HG02840 (cell line): ENCODE data around the gene DNAJC11.
"Not testable (repeated sequence)": the region's sequence is repeated elsewhere in the genome, so short reads cannot be mapped to it uniquely, and the experiment has no call there.

ENCODE experiments used
- ATAC-seq: cut with Tn5 transposase; IDR thresholded peaks from one replicate; pipeline ENCODE4 v1.9.1; 2021; ENCODE audit warnings: mild to moderate bottlenecking, moderate library complexity, moderate number of reproducible peaks; ENCODE audit not compliant: unreplicated experiment, low FRiP score

DNAJC11 gene, protein sequence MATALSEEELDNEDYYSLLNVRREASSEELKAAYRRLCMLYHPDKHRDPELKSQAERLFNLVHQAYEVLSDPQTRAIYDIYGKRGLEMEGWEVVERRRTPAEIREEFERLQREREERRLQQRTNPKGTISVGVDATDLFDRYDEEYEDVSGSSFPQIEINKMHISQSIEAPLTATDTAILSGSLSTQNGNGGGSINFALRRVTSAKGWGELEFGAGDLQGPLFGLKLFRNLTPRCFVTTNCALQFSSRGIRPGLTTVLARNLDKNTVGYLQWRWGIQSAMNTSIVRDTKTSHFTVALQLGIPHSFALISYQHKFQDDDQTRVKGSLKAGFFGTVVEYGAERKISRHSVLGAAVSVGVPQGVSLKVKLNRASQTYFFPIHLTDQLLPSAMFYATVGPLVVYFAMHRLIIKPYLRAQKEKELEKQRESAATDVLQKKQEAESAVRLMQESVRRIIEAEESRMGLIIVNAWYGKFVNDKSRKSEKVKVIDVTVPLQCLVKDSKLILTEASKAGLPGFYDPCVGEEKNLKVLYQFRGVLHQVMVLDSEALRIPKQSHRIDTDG

DNA sequence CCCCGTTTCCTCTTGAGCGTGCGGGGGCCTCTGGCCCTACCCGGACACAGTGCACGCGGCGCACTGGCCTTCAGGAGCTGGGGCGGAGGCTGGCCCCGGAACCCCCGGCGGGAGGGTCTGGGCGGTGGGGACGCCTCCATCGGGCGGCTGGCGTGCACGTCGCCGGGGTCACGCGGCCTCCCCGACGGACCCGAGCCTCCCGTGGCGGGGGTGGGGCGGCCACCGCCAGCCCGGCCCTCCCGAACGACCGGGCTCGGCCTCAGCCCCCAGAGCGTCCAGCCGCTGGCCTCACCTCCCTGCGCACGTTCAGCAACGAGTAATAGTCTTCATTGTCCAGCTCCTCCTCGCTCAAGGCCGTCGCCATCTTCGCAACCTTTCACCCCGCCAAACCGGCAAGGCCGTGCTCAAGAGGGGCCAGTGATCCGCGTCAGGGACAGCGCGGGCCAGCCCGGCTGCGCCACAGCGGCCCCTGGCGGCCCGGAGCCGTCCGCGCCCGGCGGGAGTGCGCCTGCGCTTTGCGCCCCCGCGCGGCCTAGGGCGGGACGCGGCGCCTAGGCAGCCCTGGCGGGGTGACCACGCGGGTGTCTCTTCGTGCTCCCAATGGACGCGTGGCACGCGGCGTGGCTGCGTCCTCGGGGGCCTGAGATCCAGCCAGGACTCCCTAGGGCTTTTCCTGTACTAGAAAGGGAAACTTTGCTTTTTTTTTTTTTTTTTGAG is at the start of gene DNAJC11:
Gene DNAJC11, minus strand, starts transcription at position 380 of the 717 bp plus-strand sequence. Its CDS starts 16 bp downstream, at position 364.
- ATAC-seq: peak; percentile 82

DNA sequence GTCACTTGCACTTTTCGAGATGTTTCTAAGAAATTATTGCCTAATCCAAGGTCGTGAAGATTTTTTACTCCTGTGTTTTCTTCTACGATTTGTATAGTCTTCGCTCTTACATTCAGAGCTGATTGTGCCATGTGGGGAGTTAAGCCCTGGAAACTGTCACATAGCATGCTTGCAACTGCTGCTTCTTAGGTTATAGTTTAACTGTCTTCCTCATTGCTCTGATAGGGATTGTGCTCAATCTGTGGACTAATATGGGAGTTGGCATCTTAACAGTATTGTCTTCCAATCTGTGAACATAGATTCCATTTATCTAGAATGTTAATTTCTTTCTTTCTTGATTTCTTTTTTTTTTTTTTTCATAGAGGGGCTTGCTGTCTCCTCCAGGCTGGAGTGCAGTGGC is 48.9 kb upstream of the DNAJC11 start:
- no peak for ATAC-seq

DNA sequence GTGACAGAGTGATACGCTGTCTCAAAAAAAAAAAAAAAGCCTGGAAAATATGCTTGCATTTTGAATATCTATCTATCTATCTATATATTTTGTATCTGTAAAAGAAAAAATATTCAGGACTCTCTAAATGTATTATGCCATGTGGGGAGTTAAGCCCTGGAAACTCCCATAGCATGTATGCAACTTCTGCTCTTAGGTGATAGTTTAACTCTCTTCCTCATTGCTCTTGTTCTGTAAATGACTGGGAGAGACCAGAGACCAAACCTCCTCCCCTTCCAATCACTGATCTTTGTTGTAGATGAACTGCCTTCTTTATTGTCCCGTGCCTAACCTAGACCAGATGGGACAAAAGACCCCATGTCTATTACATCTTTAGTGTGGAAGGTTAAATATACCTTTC is 46.1 kb upstream of the DNAJC11 start:
- ATAC-seq: no peak

DNA sequence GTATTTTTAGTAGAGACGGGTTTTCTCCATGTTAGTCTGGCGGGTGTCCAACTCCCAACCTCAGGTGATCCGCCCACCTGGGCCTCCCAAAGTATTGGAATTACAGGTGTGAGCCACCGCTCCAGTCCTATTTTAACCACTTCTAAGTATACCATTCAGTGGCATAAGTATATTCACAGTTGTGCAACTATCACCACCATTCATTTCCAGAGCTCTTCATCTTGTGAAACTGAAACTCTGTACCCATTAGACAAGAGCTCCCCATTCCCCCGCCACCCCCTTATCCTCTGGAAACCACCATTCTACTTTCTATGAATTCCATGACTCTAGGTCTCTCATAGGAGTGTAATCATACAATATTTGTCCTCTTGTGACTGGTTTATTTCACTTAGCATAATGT is 43.5 kb upstream of the DNAJC11 start:
- ATAC-seq: no peak

DNA sequence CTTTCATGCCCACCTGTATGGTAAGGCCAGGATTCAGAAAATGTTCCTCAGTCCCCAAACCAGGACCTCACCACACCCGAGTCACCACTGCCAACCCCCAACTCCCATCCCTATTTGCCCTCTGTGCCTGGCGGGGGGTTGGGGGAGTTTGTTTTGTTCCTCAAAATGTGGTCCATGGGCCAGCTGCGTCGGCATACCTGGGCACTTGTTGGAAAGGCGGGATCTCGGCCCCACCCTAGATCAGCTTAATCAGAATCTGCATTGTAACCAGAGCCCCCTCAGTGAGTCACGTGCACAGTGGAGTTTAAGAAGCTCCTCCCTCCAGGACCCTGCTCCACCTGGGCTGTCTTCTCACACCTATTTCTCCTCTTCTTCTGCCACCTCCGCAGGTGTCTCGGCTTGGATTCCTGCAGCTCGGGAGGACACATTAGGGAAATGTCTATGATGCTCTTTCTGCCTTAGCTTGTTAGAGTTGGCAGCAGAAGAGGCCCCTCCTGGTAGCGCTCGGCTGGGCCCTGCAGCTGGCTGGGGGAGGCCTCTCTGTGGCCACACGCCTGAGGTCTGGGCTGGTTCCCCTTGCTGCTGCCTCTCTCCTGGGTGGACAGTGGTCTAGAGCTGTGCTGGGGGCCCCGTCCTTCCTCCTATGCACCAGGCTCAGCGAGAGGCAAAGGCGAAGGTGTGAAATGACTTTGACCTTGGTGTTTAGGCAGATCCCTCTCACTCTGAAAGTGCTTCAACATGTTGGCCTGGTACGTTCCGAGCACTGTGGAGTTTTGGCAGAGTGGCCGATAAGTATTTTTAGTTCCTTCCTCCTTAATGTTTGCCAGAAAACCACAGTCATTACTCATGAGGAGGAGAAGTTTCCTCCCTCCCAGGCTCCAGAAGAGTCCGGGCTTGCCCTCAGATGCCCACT is 41.8 kb upstream of the DNAJC11 start:
- ATAC-seq: no peak

DNA sequence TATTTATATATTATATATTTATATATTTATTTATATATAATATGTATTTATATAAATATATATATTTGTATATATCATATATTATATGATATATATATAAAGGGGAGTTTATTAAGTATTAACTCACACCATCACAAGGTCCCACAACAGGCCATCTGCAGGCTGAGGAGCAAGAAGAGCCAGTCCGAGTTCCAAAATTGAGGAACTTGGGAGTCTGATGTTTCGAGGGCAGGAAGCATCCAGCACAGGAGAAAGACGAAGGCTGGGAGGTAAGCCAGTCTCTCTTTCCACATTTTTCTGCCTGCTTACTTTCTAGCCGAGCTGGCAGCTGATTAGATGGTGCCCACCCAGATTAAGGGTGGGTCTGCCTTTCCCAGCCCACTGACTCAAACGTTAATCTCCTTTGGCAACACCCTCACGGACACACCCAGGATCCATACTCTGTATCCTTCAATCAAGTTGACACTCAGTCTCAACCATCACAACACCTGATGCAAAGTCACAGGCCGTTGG is 41.1 kb upstream of the DNAJC11 start:
- ATAC-seq: not testable (repeated sequence)

DNA sequence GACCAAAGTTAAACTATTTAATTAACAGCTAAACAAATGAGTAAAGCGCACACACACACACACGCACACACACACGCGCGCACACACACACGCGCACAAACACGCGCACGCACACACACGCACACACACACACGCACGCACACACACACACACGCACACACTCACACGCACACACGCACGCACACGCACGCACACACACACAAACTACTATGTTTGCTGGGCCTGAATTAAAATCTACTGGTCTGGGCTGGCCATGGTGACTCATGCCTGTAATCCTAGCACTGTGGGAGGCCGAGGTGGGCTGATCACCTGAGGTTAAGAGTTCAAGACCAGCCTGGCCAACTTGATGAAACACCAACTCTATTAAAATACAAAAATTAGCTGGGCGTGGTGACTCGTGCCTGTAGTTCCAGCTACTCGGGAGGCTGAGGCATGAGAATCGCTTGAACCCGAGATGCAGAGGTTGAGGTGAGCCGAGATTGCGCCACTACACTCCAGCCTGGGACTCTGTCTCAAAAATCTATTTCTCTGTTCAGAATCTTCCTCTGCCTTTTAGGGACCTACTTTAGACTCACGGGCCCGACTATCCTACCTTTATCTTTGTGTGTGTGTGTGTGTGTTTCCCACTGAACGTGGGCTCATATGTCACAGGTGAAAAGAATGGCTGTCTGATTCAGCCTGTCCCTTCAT is 37.5 kb upstream of the DNAJC11 start:
- ATAC-seq: no peak

DNA sequence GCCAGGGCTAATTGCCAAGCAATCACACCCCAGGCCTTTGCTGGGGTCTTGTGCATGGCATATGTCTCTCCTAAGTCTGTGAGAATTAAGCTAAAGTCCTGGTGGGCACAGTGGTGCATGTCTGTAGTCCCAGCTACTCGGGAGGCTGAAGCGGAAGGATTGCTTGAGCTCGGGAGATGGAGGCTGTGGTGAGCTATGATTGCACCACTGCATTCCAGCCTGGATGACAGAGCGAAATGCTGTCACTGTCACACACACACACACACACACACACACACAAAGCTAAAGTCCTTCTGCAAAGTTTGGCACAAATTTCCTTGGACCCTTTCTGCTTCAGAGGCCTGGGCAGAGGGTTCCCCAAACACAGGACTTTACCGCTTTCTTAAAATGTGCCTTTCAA is 31.3 kb upstream of the DNAJC11 start:
- ATAC-seq: no peak

DNA sequence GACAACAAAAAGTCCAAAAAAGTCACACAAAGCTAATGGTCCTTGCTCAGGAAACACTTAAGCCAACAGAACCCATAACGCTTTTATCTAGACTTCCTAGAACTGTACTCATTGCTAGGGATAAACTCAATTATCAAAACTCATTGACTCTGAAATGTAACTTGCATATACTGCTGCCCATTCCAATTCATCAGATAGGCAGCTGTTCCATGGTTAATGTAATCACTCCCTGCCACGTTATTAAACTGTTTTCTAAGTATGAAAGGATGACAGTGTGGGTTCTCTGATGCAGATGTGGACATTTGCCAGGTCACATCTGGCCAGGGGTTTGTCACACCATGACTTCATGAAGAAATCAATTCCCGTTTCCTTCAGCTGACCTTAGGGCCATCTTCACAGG is 30.3 kb upstream of the DNAJC11 start:
- no peak for ATAC-seq

DNA sequence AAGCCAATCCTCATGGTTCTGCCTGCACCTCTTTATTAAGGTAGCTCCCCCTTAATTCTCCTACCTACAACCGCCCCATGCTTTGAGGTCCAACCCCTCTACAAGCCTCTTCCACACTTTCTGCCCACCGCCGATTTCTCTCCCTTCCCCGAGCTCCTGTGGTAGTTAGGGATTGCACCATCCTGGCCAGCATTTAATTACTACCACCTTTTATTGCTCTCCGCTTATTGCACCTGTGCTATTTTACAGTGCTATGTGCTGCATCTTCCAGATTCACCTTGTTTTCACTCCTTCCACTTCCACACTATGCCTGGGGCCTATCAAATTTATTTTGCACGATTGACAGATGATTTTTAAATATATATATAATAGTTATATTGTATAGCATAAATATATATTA is 29.3 kb upstream of the DNAJC11 start:
- no peak for ATAC-seq

DNA sequence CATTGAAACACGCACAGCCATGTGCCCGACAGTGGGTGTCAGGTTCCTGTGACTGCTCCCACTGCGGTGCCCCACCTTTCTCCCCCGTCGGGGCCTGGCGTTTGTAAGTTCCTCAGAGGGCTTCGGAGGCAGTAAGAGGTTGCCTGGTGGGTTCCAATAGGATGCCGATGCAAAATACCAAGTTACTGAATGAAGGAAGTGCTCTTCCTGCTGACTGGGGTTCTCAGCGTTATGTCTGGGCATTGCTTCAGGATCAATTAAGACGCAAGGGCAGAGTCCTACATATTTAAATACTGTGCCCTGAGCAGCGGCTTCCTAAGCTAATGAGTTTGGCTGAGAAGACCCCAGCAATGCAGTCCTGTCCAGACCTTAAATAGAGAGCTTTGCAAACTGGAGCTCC is 28.9 kb upstream of the DNAJC11 start:
- ATAC-seq: no peak

DNA sequence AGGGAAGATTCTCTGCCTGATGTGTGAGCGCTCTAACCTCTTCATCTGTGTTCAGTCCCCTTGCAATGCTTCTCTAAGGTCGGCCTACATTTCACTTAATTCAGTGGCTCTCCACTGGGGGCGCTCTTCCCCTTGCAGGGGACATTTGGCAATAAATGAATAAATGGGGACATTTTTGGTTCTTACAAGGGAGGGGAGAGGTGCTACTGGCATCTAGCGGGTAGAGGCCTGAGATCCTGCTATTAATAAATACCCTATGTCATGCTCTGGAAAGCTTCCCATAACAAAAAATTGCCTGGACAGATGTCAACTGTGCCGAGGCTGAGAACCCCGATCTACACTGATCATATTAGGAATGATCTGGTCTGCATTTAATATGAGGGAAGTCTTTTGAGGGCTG is 25.9 kb upstream of the DNAJC11 start:
- ATAC-seq: no peak

DNA sequence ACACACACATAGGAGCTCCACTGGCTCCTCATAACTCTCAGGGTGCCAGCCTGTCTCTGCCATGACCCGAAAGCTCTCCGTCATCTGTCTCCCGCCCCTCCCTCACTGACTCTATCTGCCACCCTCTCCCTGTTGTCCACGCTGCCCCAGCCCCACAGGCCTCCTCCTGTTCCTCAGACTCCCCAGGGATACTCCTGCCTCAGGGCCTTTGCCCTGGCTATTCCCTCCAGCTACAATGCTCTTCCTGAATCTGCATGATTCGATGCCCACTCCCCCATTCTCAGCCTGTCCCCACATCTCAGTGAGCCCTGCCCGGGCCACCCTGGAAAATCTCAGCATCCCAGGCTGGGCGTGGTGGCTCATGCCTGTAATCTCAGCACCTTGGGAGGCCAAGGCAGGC is 24.6 kb upstream of the DNAJC11 start:
- ATAC-seq: no peak

DNA sequence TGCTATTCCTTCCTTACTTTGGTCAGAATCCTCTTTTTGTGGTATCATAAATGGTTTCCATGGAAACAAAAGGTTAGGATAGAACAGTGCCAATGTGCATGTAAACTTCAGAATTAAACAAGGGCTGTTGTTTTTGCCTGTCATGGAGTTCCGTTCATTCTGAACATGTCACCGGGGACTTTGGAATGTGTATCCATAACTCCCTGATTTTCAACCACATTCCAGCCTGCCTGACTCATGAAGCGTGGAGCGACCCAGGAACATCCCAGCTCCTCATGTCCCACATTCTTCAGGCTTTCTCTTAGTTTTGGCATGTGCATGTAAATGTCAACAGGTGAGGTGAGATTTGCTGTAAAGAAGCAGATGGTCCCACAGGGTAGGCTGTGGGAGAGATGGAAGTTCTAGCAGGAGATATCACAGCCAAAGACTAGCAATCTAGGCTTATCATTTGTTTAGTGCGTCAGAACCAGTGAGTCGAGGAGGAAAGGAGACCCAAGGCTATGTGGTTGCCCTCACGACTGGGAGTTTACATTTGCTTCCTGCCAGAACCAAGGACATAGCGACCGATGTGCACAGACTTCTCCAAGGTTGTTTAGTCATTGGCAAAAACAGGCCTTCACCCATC is 23.0 kb upstream of the DNAJC11 start:
- no peak for ATAC-seq

DNA sequence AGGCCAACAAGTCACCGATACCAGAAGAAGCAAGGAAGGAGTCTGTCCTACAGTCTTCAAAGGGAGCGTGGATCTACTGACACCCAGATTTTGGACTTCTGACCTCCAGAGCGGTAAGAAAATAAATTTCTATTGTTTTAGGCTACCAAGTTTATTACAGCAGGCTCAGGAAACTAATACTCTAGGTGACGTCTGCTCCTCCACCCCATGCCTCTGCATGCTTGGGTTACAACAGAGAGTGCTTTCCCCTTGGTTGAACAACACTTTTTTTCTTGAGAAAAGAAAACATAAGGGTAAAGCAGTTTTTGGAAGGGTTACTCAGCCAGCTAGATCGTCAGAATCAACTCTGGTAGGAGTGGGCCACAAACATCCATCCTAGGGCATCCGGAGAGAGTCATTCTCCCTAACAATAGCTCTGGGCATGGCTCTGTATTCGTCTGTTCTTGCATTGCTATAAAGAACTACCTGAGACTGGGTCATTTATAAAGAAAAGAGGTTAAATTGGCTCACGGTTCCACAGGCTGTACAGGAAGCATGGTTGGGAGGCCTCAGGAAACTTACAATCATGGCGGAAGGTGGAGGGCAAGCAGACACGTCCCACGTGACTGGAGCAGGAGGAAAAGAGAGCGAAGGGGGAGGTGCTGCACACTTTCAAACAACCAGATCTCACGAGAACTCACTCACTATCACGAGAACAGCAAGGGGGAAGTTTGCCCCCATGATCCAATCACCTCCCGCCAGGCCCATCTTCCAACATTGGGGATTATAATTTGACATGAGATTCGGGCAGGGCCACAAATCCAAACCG is 22.2 kb upstream of the DNAJC11 start:
- ATAC-seq: no peak

DNA sequence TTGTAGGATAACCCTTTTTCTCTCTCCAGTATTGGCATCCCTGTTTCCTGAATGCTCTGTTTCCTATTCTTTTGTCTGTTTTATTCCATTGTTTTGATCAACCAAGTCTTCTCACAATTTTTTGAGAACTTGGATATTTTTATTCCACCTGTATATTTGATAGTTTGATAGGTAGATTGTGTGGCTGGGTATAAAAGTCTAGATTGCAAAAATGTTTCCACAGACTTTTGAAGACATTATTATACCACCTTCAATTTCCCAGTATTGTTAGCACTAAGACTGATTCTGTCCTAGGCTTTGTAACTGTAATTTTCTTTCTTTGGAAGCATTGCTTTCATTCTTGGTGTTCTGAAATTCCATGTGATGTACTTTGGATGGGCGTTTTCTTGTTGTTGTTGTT is 9.6 kb upstream of the DNAJC11 start:
- no peak for ATAC-seq

DNA sequence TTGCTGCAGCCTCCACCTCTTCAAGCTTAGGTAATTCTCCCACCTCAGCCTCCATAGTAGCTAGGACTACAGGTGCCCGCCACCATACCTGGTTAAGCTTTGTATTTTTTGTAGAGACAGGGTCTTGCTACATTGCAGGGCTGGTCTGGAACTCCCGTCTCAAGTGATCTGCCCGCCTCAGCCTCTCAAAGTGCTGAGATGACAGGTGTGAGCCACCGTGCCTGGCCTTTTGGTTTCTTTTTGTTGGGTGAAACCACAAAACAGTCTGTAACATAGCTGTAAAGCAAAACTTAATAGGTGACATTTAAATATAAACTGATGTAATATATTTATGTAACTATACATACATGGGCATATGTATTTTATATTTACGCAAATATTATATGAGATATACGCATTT is 3.1 kb upstream of the DNAJC11 start:
- no peak for ATAC-seq

DNA sequence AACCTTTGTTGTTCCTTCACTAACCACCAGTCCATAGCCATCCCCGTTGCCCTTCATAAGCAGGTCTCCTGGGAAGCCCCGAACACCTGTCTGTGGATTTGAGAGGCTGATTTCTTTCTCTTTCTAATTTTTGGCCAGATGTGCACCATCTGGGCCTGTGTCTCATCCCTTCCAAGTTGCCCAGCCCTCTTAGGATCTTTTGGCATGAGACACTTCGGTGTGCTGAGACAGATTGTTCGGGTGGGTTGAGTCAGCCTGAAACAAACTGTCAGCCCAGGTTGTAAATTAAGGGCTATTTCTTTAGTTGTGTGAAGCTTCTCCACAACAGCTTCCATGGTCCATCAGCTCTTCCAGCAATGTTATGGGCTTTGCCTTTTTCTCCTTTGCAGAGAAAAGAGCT is 1.4 kb upstream of the DNAJC11 start:
- no peak for ATAC-seq
